ENCODE results near the gene ZWILCH.

ZWILCH gene

DNA sequence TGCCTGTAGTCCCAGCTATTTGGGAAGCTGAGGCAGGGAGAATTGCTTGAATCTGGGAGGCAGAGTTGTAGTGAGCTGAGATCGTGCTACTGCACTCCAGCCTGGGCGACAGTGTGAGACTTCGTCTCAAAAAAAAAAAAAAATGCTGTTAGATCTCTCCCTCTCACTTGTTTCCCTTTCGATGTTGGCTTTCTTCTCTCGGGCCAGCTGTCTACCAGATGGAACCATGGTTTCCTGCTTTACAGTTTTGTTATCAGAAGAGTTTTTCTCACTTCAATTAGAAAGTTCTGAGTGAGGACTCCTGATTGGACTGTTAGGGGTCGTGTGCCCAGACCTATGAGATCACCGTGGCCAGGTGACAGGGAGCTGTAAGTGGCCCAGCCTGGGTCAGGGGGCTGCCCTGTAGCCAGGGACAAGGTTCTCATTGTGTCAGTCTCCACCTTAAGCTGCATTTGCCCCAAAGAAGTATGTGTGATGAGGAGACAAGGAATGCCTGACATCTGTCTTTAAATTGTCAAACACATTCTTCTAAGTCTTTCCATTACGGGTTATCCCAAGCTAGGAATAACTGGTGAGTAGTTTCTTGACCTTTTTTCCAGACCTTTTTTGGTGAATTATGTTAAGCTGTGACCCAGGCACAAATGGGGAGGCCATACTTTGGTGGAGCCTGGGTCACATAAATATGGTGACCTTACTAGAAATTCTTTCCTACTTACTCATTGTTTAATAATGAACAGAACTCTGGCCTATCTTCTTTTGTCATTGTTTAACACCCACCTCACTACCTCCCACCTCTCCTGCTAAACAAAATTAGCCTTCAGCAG, 32.7 kb upstream of the ZWILCH start:
- Histone ChIP-seq H3K9me3 (ENCODE audit: control insufficient read depth in 2 of 2, low read length in 2 of 2) (no peaks in the 10 kb centered on the region), H3K9ac (ENCODE audit: low read depth in 1 of 2, low read length in 2 of 2) (no peak overlapping the region), H3K27me3 (ENCODE audit: control insufficient read depth in 2 of 2, insufficient read depth in 2 of 2, low read length in 2 of 2) (no peaks in the 10 kb centered on the region), H3K4me1 (ENCODE audit: control insufficient read depth in 2 of 2, insufficient read depth in 2 of 2, low read length in 2 of 2) (no peaks in the 10 kb centered on the region), H3K36me3 (ENCODE audit: control insufficient read depth in 2 of 2, insufficient read depth in 2 of 2, low read length in 2 of 2) (no peaks in the 10 kb centered on the region), H3K27ac (ENCODE audit: low read depth in 2 of 2, low read length in 2 of 2) (no peak overlapping the region), H3K4me3 (ENCODE audit: low read length in 2 of 2) (no peak overlapping the region)

DNA sequence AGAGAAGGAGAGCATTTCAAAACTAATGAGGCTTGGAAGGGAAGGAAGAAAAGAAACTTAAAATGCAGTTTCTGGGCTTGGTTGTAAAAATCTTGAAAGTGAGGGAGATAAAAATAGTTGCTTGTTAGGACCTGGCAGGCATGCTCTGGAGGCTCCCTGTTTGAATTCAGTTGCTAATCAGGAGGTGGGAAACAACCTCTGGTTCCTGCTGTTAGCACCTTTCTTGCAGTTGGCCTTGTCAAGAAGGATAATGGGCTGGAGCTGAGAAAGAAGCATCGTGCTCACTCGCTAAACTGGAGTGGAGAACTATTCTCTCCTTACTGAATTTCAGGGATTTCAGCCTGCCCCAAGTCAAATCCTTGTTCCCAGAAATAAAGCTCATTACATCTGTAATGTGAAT, 31.0 kb upstream of the ZWILCH start:
- H3K9ac ChIP-seq (ENCODE audit: low read depth in 1 of 2, low read length in 2 of 2) = no peak overlapping the region
- no peak overlapping the region for H3K4me3 ChIP-seq (ENCODE audit: low read length in 2 of 2)
- no peak overlapping the region for H3K27ac ChIP-seq (ENCODE audit: low read depth in 2 of 2, low read length in 2 of 2)
- no peaks in the 10 kb centered on the region for H3K4me1 ChIP-seq (ENCODE audit: control insufficient read depth in 2 of 2, insufficient read depth in 2 of 2, low read length in 2 of 2)
- H3K27me3 ChIP-seq (ENCODE audit: control insufficient read depth in 2 of 2, insufficient read depth in 2 of 2, low read length in 2 of 2) = no peaks in the 10 kb centered on the region
- H3K36me3 ChIP-seq (ENCODE audit: control insufficient read depth in 2 of 2, insufficient read depth in 2 of 2, low read length in 2 of 2) = no peaks in the 10 kb centered on the region
- no peaks in the 10 kb centered on the region for H3K9me3 ChIP-seq (ENCODE audit: control insufficient read depth in 2 of 2, low read length in 2 of 2)

DNA sequence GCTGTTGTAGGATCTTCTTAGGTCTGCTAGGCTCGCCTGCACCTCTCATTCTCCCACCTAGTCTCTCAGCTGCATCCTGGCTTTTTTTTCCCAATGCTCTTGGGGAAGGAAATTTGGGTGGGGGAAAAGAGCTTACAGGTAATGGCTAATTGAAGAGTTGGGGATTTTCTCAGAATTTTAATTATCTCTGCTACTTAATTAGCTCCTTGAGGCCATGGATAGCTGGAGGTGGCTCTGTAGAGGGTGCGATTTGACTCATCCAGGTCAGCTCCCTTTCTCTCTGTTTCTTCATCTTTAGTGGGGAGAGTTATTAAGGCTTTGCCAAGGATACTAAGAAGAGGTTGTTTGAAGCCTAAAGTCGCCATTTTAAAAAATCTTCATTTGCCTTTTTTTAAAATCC, 30.2 kb upstream of the ZWILCH start:
- H3K27me3 ChIP-seq (ENCODE audit: control insufficient read depth in 2 of 2, insufficient read depth in 2 of 2, low read length in 2 of 2) = no peaks in the 10 kb centered on the region
- H3K4me1 ChIP-seq (ENCODE audit: control insufficient read depth in 2 of 2, insufficient read depth in 2 of 2, low read length in 2 of 2) = no peaks in the 10 kb centered on the region
- H3K9me3 ChIP-seq (ENCODE audit: control insufficient read depth in 2 of 2, low read length in 2 of 2) = no peaks in the 10 kb centered on the region
- H3K4me3 ChIP-seq (ENCODE audit: low read length in 2 of 2) = no peak overlapping the region
- no peaks in the 10 kb centered on the region for H3K36me3 ChIP-seq (ENCODE audit: control insufficient read depth in 2 of 2, insufficient read depth in 2 of 2, low read length in 2 of 2)
- H3K9ac ChIP-seq (ENCODE audit: low read depth in 1 of 2, low read length in 2 of 2) = no peak overlapping the region
- no peak overlapping the region for H3K27ac ChIP-seq (ENCODE audit: low read depth in 2 of 2, low read length in 2 of 2)

DNA sequence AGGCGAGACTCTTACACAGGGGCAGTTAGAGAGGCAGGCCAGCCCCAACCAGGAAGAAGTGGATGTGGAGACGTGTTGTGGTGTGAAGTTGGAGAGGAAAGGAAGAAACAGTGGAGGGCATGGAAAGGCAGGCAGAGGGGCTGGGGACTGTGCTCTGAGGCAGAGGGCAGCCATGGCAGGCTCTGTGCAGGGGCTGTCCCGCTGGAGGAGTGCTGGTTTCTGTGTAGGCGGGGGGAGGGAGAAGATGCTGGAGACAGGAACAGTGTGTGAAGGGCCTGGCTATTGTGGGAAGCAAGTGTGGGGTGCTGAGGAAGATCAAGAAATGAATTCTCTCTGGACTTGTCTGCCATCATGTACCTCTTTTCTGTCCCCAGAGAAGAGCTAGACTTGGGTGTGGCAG, 28.6 kb upstream of the ZWILCH start:
- Histone ChIP-seq H3K27me3 (ENCODE audit: control insufficient read depth in 2 of 2, insufficient read depth in 2 of 2, low read length in 2 of 2) (no peaks in the 10 kb centered on the region), H3K27ac (ENCODE audit: low read depth in 2 of 2, low read length in 2 of 2) (no peak overlapping the region), H3K4me1 (ENCODE audit: control insufficient read depth in 2 of 2, insufficient read depth in 2 of 2, low read length in 2 of 2) (no peaks in the 10 kb centered on the region), H3K9ac (ENCODE audit: low read depth in 1 of 2, low read length in 2 of 2) (no peak overlapping the region), H3K36me3 (ENCODE audit: control insufficient read depth in 2 of 2, insufficient read depth in 2 of 2, low read length in 2 of 2) (peaks cover 3 to 4% of the 10 kb centered on the region in 2 donors), H3K4me3 (ENCODE audit: low read length in 2 of 2) (no peak overlapping the region), H3K9me3 (ENCODE audit: control insufficient read depth in 2 of 2, low read length in 2 of 2) (no peaks in the 10 kb centered on the region)

DNA sequence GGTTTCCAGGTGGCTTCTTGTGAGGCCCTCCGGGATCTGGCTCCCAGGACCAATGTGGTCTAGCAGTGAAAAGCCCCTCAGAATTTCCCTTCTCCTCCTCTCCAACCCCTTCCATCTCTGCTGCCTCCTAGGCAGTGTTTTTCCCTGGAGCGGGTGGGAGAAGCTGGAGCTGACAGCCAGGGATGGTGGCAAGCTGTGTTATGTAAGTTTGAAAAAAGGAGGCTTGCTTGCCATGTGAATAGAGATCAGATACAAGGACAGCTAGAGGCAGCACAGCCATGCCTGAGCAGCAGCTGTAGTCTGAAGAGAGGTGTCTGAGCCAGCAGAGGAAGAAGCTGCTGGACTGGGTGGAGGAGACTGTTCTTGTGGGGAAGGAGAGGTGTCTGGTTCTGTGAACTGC, 28.1 kb upstream of the ZWILCH start:
- no peaks in the 10 kb centered on the region for H3K27me3 ChIP-seq (ENCODE audit: control insufficient read depth in 2 of 2, insufficient read depth in 2 of 2, low read length in 2 of 2)
- H3K9ac ChIP-seq (ENCODE audit: low read depth in 1 of 2, low read length in 2 of 2) = no peak overlapping the region
- peaks cover 7 to 9% of the 10 kb centered on the region in 2 donors for H3K36me3 ChIP-seq (ENCODE audit: control insufficient read depth in 2 of 2, insufficient read depth in 2 of 2, low read length in 2 of 2)
- no peak overlapping the region for H3K4me3 ChIP-seq (ENCODE audit: low read length in 2 of 2)
- H3K27ac ChIP-seq (ENCODE audit: low read depth in 2 of 2, low read length in 2 of 2) = no peak overlapping the region
- H3K4me1 ChIP-seq (ENCODE audit: control insufficient read depth in 2 of 2, insufficient read depth in 2 of 2, low read length in 2 of 2) = no peaks in the 10 kb centered on the region
- no peaks in the 10 kb centered on the region for H3K9me3 ChIP-seq (ENCODE audit: control insufficient read depth in 2 of 2, low read length in 2 of 2)

DNA sequence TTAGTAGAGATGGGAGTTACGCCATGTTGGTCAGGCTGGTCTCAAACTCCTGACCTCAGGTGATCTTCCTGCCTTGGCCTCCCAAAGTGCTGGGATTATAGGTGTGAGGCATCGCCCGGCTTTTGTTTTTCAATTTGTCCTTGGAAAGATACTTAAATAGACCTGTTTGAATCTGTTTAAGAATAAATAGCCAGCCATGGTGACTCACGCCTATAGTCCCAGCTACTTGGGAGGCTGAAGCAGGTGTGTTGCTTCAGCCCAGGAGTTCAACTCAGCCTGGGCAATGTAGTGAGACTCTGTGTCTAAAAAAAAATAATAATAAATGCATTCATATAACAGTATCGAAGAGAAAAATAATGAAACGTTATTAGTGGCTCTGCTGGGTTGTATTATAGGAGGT, 24.9 kb upstream of the ZWILCH start:
- H3K4me1 ChIP-seq (ENCODE audit: control insufficient read depth in 2 of 2, insufficient read depth in 2 of 2, low read length in 2 of 2) = no peaks in the 10 kb centered on the region
- no peak overlapping the region for H3K9ac ChIP-seq (ENCODE audit: low read depth in 1 of 2, low read length in 2 of 2)
- no peak overlapping the region for H3K27ac ChIP-seq (ENCODE audit: low read depth in 2 of 2, low read length in 2 of 2)
- no peaks in the 10 kb centered on the region for H3K9me3 ChIP-seq (ENCODE audit: control insufficient read depth in 2 of 2, low read length in 2 of 2)
- peaks cover 13% of the 10 kb centered on the region in 2 donors for H3K36me3 ChIP-seq (ENCODE audit: control insufficient read depth in 2 of 2, insufficient read depth in 2 of 2, low read length in 2 of 2)
- no peak overlapping the region for H3K4me3 ChIP-seq (ENCODE audit: low read length in 2 of 2)
- H3K27me3 ChIP-seq (ENCODE audit: control insufficient read depth in 2 of 2, insufficient read depth in 2 of 2, low read length in 2 of 2) = no peaks in the 10 kb centered on the region

DNA sequence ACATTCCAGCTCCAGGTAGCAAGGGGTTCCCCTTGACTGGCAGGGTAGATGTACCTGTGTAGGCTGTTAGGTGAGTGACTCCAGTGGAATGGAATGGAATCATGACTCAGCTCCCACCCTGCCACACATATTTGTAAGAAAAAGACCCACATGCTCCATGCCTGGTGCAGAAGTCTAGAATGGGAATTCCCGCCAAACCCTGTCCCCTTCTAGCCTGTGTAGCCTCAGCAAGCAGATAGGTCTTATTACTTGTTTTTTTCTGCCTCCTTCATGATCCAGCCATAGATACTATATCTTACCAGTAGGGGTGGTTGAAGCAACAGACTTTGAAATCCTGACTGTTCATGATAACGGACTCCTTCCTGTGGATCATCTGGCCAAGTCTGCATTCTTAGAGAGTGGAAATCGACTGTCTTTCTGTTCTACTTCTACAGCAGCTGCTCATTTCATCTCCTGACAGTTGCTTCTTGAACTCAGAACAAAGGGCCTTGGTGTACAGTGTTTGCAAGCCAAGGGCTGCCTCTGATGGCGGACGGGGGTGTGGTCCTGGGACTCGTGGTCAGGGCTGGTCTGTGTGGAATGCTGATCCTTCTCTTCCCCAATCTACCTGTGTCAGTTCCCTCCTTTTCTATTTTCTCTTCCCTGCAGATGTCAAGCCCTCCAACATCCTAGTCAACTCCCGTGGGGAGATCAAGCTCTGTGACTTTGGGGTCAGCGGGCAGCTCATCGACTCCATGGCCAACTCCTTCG, 23.8 kb upstream of the ZWILCH start:
- H3K4me3 ChIP-seq (ENCODE audit: low read length in 2 of 2) = no peak overlapping the region
- peaks cover 13 to 17% of the 10 kb centered on the region in 2 donors for H3K36me3 ChIP-seq (ENCODE audit: control insufficient read depth in 2 of 2, insufficient read depth in 2 of 2, low read length in 2 of 2)
- no peaks in the 10 kb centered on the region for H3K27me3 ChIP-seq (ENCODE audit: control insufficient read depth in 2 of 2, insufficient read depth in 2 of 2, low read length in 2 of 2)
- H3K9ac ChIP-seq (ENCODE audit: low read depth in 1 of 2, low read length in 2 of 2) = no peak overlapping the region
- no peak overlapping the region for H3K27ac ChIP-seq (ENCODE audit: low read depth in 2 of 2, low read length in 2 of 2)
- H3K4me1 ChIP-seq (ENCODE audit: control insufficient read depth in 2 of 2, insufficient read depth in 2 of 2, low read length in 2 of 2) = no peaks in the 10 kb centered on the region
- H3K9me3 ChIP-seq (ENCODE audit: control insufficient read depth in 2 of 2, low read length in 2 of 2) = no peaks in the 10 kb centered on the region

DNA sequence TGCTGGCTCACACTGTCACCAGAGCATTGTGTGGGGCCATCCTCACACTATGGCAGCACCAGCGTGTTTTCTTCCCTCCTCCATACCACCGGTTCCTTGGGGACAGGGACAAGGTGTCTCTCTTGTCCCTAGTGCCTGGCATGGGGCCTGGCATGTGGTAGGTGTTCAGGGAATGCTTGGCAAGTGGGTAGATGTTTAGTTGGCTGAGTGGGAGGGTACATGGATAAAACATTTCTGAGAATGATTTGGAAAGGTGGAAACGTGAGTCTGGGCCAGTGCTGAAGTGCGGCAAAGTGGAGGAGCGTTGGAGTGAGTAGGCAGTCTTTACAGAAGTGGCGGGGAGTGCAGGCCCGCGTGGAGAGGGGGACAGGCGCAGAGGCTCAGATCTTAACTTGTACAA, 22.6 kb upstream of the ZWILCH start:
- Histone ChIP-seq H3K4me1 (ENCODE audit: control insufficient read depth in 2 of 2, insufficient read depth in 2 of 2, low read length in 2 of 2) (no peaks in the 10 kb centered on the region), H3K9me3 (ENCODE audit: control insufficient read depth in 2 of 2, low read length in 2 of 2) (no peaks in the 10 kb centered on the region), H3K9ac (ENCODE audit: low read depth in 1 of 2, low read length in 2 of 2) (no peak overlapping the region), H3K36me3 (ENCODE audit: control insufficient read depth in 2 of 2, insufficient read depth in 2 of 2, low read length in 2 of 2) (peaks cover 17 to 18% of the 10 kb centered on the region in 2 donors), H3K27me3 (ENCODE audit: control insufficient read depth in 2 of 2, insufficient read depth in 2 of 2, low read length in 2 of 2) (no peaks in the 10 kb centered on the region), H3K4me3 (ENCODE audit: low read length in 2 of 2) (no peak overlapping the region), H3K27ac (ENCODE audit: low read depth in 2 of 2, low read length in 2 of 2) (no peak overlapping the region)

DNA sequence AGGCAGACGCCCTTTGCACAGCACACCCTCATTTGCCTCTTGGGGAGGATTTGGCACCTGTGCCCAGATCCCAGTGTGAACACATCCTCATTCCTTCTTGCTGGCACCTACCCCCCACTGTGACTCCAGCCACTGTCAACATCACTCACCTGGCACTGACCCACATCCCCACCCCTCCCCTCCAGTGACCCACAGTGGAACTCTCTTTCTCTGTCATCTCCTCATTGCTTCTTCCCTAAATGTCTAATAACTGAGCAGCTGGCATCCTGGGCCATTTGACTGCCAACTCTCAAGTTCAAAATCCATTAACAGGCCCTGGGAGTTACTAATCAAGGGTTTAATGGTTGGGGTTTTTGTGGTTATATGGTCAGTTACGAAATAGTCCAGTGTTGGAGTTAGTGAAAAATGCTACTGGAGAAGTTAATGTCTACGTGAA, 22.0 kb upstream of the ZWILCH start:
- no peak overlapping the region for H3K27ac ChIP-seq (ENCODE audit: low read depth in 2 of 2, low read length in 2 of 2)
- no peaks in the 10 kb centered on the region for H3K9me3 ChIP-seq (ENCODE audit: control insufficient read depth in 2 of 2, low read length in 2 of 2)
- no peaks in the 10 kb centered on the region for H3K27me3 ChIP-seq (ENCODE audit: control insufficient read depth in 2 of 2, insufficient read depth in 2 of 2, low read length in 2 of 2)
- no peak overlapping the region for H3K4me3 ChIP-seq (ENCODE audit: low read length in 2 of 2)
- peaks cover 20 to 23% of the 10 kb centered on the region in 2 donors for H3K36me3 ChIP-seq (ENCODE audit: control insufficient read depth in 2 of 2, insufficient read depth in 2 of 2, low read length in 2 of 2)
- H3K9ac ChIP-seq (ENCODE audit: low read depth in 1 of 2, low read length in 2 of 2) = no peak overlapping the region
- no peaks in the 10 kb centered on the region for H3K4me1 ChIP-seq (ENCODE audit: control insufficient read depth in 2 of 2, insufficient read depth in 2 of 2, low read length in 2 of 2)

DNA sequence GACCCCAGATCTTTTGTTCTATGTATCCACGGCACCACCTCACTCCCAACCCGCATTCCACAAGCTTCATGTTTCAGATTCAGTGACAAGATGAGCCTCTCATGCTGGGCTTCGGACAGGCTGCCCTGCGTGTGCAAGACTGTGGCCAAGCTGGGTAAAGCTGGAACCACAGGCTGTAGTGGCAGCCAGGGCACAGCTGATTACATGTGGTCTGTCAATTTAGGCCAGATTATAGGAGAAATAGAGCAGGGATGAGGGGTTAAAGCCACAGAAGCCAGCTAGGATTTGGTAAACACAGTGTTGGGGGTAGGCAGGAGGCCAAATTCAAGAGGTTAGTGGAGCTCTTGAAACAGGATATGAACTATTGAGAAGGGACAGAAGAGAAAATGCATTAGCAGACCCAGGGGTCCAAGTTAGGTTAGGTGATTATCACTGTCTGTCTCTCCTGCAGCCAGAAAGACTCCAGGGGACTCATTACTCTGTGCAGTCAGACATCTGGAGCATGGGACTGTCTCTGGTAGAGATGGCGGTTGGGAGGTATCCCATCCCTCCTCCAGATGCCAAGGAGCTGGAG, 20.5 kb upstream of the ZWILCH start:
- H3K36me3 ChIP-seq (ENCODE audit: control insufficient read depth in 2 of 2, insufficient read depth in 2 of 2, low read length in 2 of 2) = peaks cover 25 to 35% of the 10 kb centered on the region in 2 donors
- H3K27me3 ChIP-seq (ENCODE audit: control insufficient read depth in 2 of 2, insufficient read depth in 2 of 2, low read length in 2 of 2) = no peaks in the 10 kb centered on the region
- no peaks in the 10 kb centered on the region for H3K4me1 ChIP-seq (ENCODE audit: control insufficient read depth in 2 of 2, insufficient read depth in 2 of 2, low read length in 2 of 2)
- H3K9ac ChIP-seq (ENCODE audit: low read depth in 1 of 2, low read length in 2 of 2) = no peak overlapping the region
- no peak overlapping the region for H3K27ac ChIP-seq (ENCODE audit: low read depth in 2 of 2, low read length in 2 of 2)
- no peak overlapping the region for H3K4me3 ChIP-seq (ENCODE audit: low read length in 2 of 2)
- no peaks in the 10 kb centered on the region for H3K9me3 ChIP-seq (ENCODE audit: control insufficient read depth in 2 of 2, low read length in 2 of 2)

Data from mucosa of rectum (tissue), 2 donors.